Parathyroid adenoma (tissue), 2 donors: ENCODE data around the gene LTBP1.

Experiments used
- H2AFZ ChIP-seq: fragments of 300-600 bp; sonication (generic); one replicate; pipeline ENCODE4 v1.7.0; 2017; ENCODE audit warnings: antibody characterized with exemption, mild to moderate bottlenecking
- H3K27ac ChIP-seq: fragments of 300-600 bp; sonication (generic); one replicate; pipeline ENCODE4 v1.7.0; 2017
- H3K27me3 ChIP-seq: fragments of 300-600 bp; sonication (generic); one replicate; pipeline ENCODE4 v1.7.0; 2017; ENCODE audit warnings: low read length; ENCODE audit not compliant: control insufficient read depth, insufficient read depth
- H3K36me3 ChIP-seq: fragments of 300-600 bp; sonication (generic); one replicate; pipeline ENCODE4 v1.7.0; 2017; ENCODE audit warnings: low read length; ENCODE audit not compliant: control insufficient read depth, insufficient read depth
- H3K4me1 ChIP-seq: fragments of 300-600 bp; sonication (generic); one replicate; pipeline ENCODE4 v1.7.0; 2017; ENCODE audit warnings: control low read depth
- H3K4me2 ChIP-seq: fragments of 300-600 bp; sonication (generic); one replicate; pipeline ENCODE4 v1.7.0; 2017; ENCODE audit warnings: low read length
- H3K4me3 ChIP-seq: fragments of 300-600 bp; sonication (generic); one replicate; pipeline ENCODE4 v1.7.0; 2017; ENCODE audit warnings: low read depth, low read length
- H3K79me2 ChIP-seq: fragments of 300-600 bp; sonication (generic); one replicate; pipeline ENCODE4 v1.7.0; 2017; ENCODE audit warnings: control low read depth
- H3K9ac ChIP-seq: fragments of 300-600 bp; sonication (generic); one replicate; pipeline ENCODE4 v1.7.0; 2017; ENCODE audit warnings: mild to moderate bottlenecking
- H3K9me3 ChIP-seq: fragments of 300-600 bp; sonication (generic); one replicate; pipeline ENCODE4 v1.7.0; 2017; ENCODE audit warnings: low read length; ENCODE audit not compliant: control insufficient read depth
- CTCF ChIP-seq: fragments of 300-600 bp; sonication (generic); IDR thresholded peaks from one replicate; pipeline ENCODE4 v1.7.0; 2017; ENCODE audit warnings: antibody characterized with exemption, mild to moderate bottlenecking
- donor health status: primary hyperparathyroidism.

The LTBP1 gene

GRCh38 chr2:33083699-33084387, 137.1 kb downstream of the LTBP1 start:
- Histone ChIP-seq H3K79me2 (no peaks in the 10 kb centered on the region), H3K36me3 (no peaks in the 10 kb centered on the region), H2AFZ (no peak overlapping the region), H3K4me2 (no peak overlapping the region), H3K4me3 (no peak overlapping the region), H3K4me1 (peaks cover 5% of the 10 kb centered on the region), H3K27ac (no peak overlapping the region), H3K9ac (no peak overlapping the region), H3K9me3 (no peaks in the 10 kb centered on the region), H3K27me3 (no peaks in the 10 kb centered on the region)
- no peak for TF ChIP-seq CTCF

- Histone ChIP-seq H3K4me3 (no peak overlapping the region), H3K4me1 (peaks cover 5% of the 10 kb centered on the region), H3K27ac (no peak overlapping the region), H3K4me2 (no peak overlapping the region), H3K27me3 (no peaks in the 10 kb centered on the region), H2AFZ (no peak overlapping the region), H3K79me2 (no peaks in the 10 kb centered on the region), H3K9ac (no peak overlapping the region), H3K9me3 (no peaks in the 10 kb centered on the region), H3K36me3 (no peaks in the 10 kb centered on the region)
- no peak for TF ChIP-seq CTCF
Measured at GRCh38 chr2:33084433-33084832, 137.7 kb downstream of the LTBP1 start.

- no peaks in the 10 kb centered on the region for H3K79me2 ChIP-seq
- H3K4me3 ChIP-seq: no peak overlapping the region
- no peaks in the 10 kb centered on the region for H3K9me3 ChIP-seq
- no peak overlapping the region for H3K27ac ChIP-seq
- no peaks in the 10 kb centered on the region for H3K36me3 ChIP-seq
- no peak overlapping the region for H3K9ac ChIP-seq
- no peak overlapping the region for H3K4me2 ChIP-seq
- H2AFZ ChIP-seq: no peak overlapping the region
- no peaks in the 10 kb centered on the region for H3K27me3 ChIP-seq
- TF ChIP-seq CTCF: no peak
- peaks cover 5% of the 10 kb centered on the region for H3K4me1 ChIP-seq
Measured at GRCh38 chr2:33085646-33086045, 138.9 kb downstream of the LTBP1 start.

GRCh38 chr2:33086400-33087015, 139.8 kb downstream of the LTBP1 start:
- H3K4me3 ChIP-seq: no peak overlapping the region
- H3K27ac ChIP-seq: no peak overlapping the region
- no peaks in the 10 kb centered on the region for H3K36me3 ChIP-seq
- TF ChIP-seq CTCF: no peak
- no peaks in the 10 kb centered on the region for H3K27me3 ChIP-seq
- H3K9ac ChIP-seq: no peak overlapping the region
- no peak overlapping the region for H2AFZ ChIP-seq
- H3K9me3 ChIP-seq: no peaks in the 10 kb centered on the region
- H3K4me2 ChIP-seq: no peak overlapping the region
- H3K79me2 ChIP-seq: no peaks in the 10 kb centered on the region
- peaks cover 5% of the 10 kb centered on the region for H3K4me1 ChIP-seq
